ENCODE data around the gene SLC16A9. TPM values are rescaled to one million over a fixed set of nuclear protein-coding genes. Genes with fewer than 3 reads are reported as not detected.

Gene SLC16A9, protein sequence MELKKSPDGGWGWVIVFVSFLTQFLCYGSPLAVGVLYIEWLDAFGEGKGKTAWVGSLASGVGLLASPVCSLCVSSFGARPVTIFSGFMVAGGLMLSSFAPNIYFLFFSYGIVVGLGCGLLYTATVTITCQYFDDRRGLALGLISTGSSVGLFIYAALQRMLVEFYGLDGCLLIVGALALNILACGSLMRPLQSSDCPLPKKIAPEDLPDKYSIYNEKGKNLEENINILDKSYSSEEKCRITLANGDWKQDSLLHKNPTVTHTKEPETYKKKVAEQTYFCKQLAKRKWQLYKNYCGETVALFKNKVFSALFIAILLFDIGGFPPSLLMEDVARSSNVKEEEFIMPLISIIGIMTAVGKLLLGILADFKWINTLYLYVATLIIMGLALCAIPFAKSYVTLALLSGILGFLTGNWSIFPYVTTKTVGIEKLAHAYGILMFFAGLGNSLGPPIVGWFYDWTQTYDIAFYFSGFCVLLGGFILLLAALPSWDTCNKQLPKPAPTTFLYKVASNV
- total RNA-seq (2021; ENCODE audit: unreplicated experiment) (0.13 TPM), Bru-seq, nascent RNA (percentile 10 among the genes with signal in this experiment), BruChase-seq, experiment 1, labeled RNA remaining after a 2-hour chase (percentile 12 among the genes with signal in this experiment), BruChase-seq, experiment 2, labeled RNA remaining after a 6-hour chase (percentile 16 among the genes with signal in this experiment)
- not detected for polyA plus RNA-seq (2012; ENCODE audit: insufficient read length)
- long read RNA-seq = 0 reads

DNA sequence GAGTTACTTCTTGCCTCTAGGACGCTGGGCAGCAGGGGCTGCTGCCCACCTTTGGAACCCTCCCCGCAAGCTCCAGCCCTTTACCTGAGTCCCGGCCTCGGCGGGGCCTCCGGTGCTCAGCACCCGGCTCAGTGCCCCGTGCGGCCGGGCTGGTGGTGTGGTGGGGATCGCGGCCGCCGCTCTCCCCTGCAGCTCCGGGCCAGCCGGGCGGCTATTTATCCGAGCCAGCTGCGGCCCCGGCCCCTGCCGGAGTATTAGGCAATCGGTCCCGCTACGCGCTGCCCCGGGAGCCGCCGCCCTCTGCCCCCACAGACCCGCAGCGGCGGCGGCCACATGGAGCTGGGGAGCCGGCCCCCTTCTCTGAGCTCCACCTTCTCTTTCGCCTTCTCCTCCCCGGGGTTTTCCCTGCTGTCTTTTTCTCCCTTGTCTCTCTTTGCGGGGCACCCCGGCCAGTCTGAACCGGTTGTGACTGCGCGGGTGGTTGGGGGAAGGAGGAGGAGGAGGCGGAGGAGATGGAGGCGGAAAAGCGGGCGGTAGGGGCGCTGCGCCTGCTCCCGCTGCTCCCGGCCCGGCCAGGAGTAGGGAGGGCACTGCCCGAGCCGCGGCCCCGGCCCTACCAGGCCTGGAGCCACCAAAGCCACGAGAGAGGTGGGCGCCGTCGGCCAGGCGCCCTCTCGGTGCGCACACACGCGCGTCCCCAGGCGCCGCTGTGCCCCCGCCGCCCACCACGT is at the start of gene SLC16A9:
SLC16A9 (minus strand) TSS at position 456 of the 731 bp plus-strand sequence. CDS start 25,559 bp downstream, outside the sequence.
- no TSS peak for BruUV-seq (replicated peaks)
- Histone ChIP-seq H3K27ac (ENCODE audit: low read length) (no peak within 1 kb of the TSS), H3K27me3 (ENCODE audit: control insufficient read depth, insufficient read depth, low read length) (peaks cover 37% of the 10 kb centered on the region), H3K4me1 (ENCODE audit: control insufficient read depth, insufficient read depth, low read length) (peaks cover 4% of the 10 kb centered on the region; the same call in 1 of the 2 replicates), H3K9me3 (ENCODE audit: control insufficient read depth, insufficient read depth, low read depth, low read length) (no peaks in the 10 kb centered on the region), H3K4me3 (ENCODE audit: low read depth in 2 of 2, low read length in 2 of 2) (peak within 1 kb of the TSS; percentile 49 to 50), H3K36me3 (ENCODE audit: control insufficient read depth, insufficient read depth, low read length) (no peaks in the 10 kb centered on the region)
- intact Hi-C loops (cut with micrococcal nuclease; ENCODE audit: unreplicated experiment) (no loop called here), in situ Hi-C loops (cut with HindIII; ENCODE audit: low pct_unique_long_range_greater_than_20kb, low sequenced_read_pairs) (no loop called here)
- ATAC-seq = peak; percentile 88
- no peak for DNase-seq (ENCODE audit: low read depth, low spot score)
- ChIA-PET CTCF (interaction anchor here (0.5 kb wide), 1 partner anchor 29 kb away, joined by 4 read pairs; no protein-coding TSS in a partner anchor), POLR2A (interaction anchor here (0.6 kb wide), 1 partner anchor 12 kb away, joined by 3 read pairs; no protein-coding TSS in a partner anchor)
- TF ChIP-seq, protein P1, sequence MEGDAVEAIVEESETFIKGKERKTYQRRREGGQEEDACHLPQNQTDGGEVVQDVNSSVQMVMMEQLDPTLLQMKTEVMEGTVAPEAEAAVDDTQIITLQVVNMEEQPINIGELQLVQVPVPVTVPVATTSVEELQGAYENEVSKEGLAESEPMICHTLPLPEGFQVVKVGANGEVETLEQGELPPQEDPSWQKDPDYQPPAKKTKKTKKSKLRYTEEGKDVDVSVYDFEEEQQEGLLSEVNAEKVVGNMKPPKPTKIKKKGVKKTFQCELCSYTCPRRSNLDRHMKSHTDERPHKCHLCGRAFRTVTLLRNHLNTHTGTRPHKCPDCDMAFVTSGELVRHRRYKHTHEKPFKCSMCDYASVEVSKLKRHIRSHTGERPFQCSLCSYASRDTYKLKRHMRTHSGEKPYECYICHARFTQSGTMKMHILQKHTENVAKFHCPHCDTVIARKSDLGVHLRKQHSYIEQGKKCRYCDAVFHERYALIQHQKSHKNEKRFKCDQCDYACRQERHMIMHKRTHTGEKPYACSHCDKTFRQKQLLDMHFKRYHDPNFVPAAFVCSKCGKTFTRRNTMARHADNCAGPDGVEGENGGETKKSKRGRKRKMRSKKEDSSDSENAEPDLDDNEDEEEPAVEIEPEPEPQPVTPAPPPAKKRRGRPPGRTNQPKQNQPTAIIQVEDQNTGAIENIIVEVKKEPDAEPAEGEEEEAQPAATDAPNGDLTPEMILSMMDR (IDR thresholded peaks at IDR 0.05) = peak; percentile 71
- TF ChIP-seq SIN3A (IDR thresholded peaks at IDR 0.05; ENCODE audit: borderline replicate concordance, insufficient read depth, low read depth, low read length) = no peak

DNA sequence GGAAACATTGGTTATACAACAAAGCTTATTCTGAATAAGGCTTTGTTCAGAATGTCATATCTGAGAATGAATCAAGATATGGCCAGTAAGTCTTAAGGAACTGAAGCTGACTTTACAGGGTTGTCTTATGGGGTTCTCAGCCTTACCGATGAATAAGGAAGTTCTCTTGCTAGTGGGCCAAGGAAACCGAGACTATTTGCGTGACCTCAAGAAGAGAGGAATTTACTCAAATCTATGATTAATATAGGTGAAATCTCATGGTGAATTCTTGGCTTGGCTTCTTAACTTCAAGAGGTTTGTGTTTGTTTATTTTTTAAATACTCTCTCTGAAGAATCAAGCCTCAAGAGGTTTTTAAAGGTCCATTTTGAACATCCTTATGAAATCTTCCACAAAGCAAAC is 48.3 kb upstream of the SLC16A9 start:
- H3K9me3 ChIP-seq (ENCODE audit: control insufficient read depth, insufficient read depth, low read depth, low read length) = no peaks in the 10 kb centered on the region
- no peaks in the 10 kb centered on the region for H3K4me1 ChIP-seq (ENCODE audit: control insufficient read depth, insufficient read depth, low read length)
- intact Hi-C loops (cut with micrococcal nuclease; ENCODE audit: unreplicated experiment) (no loop called here), in situ Hi-C loops (cut with HindIII; ENCODE audit: low pct_unique_long_range_greater_than_20kb, low sequenced_read_pairs) (no loop called here)
- ATAC-seq (no peak), DNase-seq (ENCODE audit: low read depth, low spot score) (no peak)
- H3K36me3 ChIP-seq (ENCODE audit: control insufficient read depth, insufficient read depth, low read length) = no peaks in the 10 kb centered on the region
- POLR2A ChIA-PET = no interaction called here
- CTCF ChIA-PET = no interaction called here
- H3K27me3 ChIP-seq (ENCODE audit: control insufficient read depth, insufficient read depth, low read length) = peaks cover 3% of the 10 kb centered on the region; the same call in 1 of the 2 replicates
- no TSS peak for BruUV-seq (replicated peaks)
- TF ChIP-seq, protein P1 (IDR thresholded peaks at IDR 0.05) = no peak
- TF ChIP-seq TCF7L2 (IDR thresholded peaks at IDR 0.05; ENCODE audit: low read depth, low read length) (no peak), POLR2AphosphoS5 (IDR thresholded peaks at IDR 0.05; ENCODE audit: low read depth, low read length) (no peak), SIN3A (IDR thresholded peaks at IDR 0.05; ENCODE audit: borderline replicate concordance, insufficient read depth, low read depth, low read length) (no peak)
- TF ChIP-seq, protein P2, sequence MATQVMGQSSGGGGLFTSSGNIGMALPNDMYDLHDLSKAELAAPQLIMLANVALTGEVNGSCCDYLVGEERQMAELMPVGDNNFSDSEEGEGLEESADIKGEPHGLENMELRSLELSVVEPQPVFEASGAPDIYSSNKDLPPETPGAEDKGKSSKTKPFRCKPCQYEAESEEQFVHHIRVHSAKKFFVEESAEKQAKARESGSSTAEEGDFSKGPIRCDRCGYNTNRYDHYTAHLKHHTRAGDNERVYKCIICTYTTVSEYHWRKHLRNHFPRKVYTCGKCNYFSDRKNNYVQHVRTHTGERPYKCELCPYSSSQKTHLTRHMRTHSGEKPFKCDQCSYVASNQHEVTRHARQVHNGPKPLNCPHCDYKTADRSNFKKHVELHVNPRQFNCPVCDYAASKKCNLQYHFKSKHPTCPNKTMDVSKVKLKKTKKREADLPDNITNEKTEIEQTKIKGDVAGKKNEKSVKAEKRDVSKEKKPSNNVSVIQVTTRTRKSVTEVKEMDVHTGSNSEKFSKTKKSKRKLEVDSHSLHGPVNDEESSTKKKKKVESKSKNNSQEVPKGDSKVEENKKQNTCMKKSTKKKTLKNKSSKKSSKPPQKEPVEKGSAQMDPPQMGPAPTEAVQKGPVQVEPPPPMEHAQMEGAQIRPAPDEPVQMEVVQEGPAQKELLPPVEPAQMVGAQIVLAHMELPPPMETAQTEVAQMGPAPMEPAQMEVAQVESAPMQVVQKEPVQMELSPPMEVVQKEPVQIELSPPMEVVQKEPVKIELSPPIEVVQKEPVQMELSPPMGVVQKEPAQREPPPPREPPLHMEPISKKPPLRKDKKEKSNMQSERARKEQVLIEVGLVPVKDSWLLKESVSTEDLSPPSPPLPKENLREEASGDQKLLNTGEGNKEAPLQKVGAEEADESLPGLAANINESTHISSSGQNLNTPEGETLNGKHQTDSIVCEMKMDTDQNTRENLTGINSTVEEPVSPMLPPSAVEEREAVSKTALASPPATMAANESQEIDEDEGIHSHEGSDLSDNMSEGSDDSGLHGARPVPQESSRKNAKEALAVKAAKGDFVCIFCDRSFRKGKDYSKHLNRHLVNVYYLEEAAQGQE (IDR thresholded peaks at IDR 0.05; ENCODE audit: insufficient read depth in 1 of 2, low read depth in 2 of 2, low read length in 1 of 2) = no peak
- H3K27ac ChIP-seq (ENCODE audit: low read length) = no peak overlapping the region
- H3K4me3 ChIP-seq (ENCODE audit: low read depth in 2 of 2, low read length in 2 of 2) = no peak overlapping the region

Measured in Panc1 (cell line).